GM19463 (cell line): ENCODE data around the gene QPCT.
A peak's percentile ranks its signal among the peaks of the same experiment; 100 is the strongest.
"Not testable (repeated sequence)": the region's sequence is repeated elsewhere in the genome, so short reads cannot be mapped to it uniquely, and the experiment has no call there.

Experiments used
- ATAC-seq: cut with Tn5 transposase; IDR thresholded peaks from one replicate; pipeline ENCODE4 v1.9.1; 2021; ENCODE audit warnings: mild to moderate bottlenecking, moderate library complexity; ENCODE audit not compliant: unreplicated experiment

The QPCT gene

GRCh38 chr2:37357069-37357468 lies 12.6 kb downstream of the QPCT start:
- ATAC-seq = no peak

DNA sequence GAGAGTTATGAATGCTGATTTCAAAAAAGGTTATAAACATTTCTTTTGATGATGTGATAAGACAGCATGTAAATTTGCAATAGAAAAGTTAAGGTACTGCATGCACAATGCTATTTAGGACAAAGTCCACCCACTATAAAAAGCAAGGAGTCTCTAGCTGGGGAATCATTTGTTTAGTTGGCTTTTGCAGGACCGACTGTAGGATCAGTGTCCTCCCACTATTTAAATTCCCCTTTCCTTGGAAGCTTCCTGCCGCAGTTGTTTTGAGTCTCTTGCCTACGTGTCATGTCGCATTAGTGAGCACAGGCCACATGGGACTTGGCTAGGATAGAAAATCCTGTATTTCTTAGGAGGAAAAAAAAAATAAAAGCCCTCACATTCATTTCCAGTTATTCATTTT lies 13.1 kb downstream of the QPCT start:
- ATAC-seq = no peak

DNA sequence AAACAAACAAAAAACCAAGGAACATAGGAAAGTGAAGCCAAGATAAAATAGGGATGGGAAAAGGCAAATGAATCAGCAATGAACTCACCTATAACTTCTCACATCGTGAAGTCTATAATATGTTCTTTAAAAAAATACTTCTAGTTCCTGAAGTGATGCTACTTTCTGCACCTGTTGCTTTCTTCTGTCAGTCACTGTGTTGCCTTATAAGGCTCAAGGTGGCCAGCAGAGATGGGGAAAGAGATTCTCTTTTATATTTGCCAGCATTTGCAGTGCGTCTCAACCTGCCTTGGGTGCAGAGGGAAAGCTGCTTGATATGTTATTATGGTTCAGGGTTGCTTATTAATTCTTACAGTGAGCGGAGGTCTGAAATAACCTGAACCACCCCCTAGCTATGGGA lies 14.0 kb downstream of the QPCT start:
- ATAC-seq = no peak

DNA sequence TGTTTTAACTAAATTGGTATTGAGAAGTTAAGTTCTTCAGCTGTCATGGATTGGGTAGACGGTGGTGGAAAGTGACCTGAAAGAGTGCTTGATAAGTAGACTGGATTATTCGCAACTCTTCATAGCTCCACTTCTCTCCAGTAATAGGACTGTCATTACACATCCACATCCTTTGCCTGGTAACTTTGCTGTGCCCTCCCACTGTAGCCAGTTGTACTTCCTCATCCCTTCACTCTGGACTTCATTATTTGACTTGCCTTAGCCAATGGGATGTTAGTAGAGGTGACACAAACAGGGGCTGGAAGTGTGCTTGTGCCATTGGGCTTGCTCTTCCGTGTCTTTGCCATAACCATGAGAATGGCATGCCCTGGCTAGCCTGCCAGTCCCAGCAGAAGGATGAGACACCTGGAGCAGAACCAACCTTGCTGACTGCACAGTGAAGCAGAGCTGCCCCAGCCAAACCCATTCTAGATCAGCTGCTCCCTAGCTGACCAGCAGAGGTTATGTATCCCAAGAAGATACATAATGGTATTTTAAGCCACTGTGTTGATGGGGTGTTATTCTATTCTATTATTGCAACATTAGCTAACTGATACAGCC lies 16.9 kb downstream of the QPCT start:
- ATAC-seq = no peak

- ATAC-seq = no peak
These were observed 17.7 kb downstream of the QPCT start for GRCh38 chr2:37361994-37362698.

GRCh38 chr2:37364351-37364750 lies 19.9 kb downstream of the QPCT start:
- ATAC-seq = no peak

GRCh38 chr2:37365669-37366068 lies 21.2 kb downstream of the QPCT start:
- peak; percentile 89 for ATAC-seq

DNA sequence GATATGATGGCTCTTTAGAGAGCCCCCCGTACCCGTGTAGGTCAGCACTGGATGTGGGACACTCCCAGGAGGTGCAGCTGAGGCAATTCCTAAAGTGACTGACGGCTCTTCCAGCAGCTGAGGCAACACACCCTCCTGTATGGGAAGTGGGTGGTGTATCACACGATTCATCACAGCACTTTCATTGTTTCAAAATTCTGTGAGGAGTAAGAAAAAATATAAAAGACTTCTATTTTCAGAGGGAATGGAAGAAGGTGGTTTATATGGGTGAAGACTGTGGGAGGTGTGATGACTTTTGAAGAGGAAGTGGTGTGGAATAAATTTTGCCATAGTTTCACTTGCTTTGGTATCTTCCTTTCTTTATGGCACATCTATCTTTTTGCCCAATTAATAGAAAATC lies 22.3 kb downstream of the QPCT start:
- no peak for ATAC-seq

- ATAC-seq = no peak
These were observed 22.9 kb downstream of the QPCT start for GRCh38 chr2:37367310-37367709.

GRCh38 chr2:37367984-37368383 lies 23.6 kb downstream of the QPCT start:
- ATAC-seq = no peak

DNA sequence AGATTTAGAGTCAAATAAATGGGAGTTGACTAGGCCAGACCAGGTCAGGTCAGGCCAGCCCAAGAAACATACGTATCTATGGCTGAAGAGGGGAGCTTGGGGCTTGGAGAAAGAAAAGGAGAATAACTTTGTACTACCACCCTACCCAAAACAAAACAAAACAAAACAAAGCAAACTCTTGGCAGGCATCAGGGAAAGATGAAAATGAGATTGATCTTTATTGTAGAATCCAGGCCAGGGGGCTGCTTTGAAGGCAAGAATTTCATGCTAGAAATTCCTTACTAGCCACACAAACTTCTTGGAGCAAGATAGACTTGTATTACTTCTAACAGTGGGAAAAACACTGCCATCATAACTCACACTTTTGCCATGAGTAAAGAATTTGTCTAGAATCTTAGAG lies 26.2 kb downstream of the QPCT start:
- no peak for ATAC-seq

DNA sequence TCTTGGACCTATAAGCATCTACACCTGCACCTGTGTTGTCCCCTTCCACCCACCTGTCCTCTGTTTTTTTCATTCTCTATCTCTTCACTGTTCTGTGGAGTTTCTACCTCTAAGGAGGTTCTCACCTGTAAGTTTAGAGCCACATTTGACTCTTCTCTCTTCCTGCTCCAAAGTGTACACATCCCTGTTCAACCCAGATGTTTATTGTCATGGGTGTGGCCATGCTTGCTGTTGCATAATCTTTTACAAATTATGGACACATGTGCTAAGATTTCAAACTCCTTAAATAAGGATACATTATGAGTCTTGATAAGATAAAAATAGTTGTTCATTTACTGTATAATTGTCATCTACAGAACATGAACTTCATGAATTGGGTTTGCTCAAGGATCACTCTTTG lies 27.6 kb downstream of the QPCT start:
- ATAC-seq = no peak

DNA sequence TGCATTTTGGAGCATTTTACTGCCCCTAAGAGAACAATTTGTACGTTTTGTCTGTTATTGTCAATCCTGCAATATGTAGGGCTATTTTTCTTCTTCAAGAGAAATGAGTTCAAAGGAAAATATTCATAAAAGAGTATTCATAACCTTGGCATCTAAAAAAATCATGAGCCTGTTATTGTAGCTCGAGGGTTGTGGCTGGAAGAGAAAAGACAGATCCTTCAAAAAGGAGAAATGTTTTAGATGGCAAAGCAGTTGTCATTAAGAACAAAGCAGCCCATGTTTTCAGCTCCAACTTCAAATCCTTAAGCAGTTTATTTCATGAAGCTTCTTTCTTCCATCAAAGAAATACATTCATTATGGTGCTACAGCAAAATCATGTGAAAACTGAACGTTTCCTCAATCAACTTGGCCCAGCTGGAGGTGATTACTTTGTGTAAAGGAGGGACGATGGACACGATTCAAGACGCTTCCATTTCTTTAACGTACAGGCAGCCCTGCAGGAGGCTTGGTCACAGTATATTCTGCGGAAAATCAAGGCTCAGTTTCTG lies 31.4 kb downstream of the QPCT start:
- ATAC-seq = peak; percentile 20

DNA sequence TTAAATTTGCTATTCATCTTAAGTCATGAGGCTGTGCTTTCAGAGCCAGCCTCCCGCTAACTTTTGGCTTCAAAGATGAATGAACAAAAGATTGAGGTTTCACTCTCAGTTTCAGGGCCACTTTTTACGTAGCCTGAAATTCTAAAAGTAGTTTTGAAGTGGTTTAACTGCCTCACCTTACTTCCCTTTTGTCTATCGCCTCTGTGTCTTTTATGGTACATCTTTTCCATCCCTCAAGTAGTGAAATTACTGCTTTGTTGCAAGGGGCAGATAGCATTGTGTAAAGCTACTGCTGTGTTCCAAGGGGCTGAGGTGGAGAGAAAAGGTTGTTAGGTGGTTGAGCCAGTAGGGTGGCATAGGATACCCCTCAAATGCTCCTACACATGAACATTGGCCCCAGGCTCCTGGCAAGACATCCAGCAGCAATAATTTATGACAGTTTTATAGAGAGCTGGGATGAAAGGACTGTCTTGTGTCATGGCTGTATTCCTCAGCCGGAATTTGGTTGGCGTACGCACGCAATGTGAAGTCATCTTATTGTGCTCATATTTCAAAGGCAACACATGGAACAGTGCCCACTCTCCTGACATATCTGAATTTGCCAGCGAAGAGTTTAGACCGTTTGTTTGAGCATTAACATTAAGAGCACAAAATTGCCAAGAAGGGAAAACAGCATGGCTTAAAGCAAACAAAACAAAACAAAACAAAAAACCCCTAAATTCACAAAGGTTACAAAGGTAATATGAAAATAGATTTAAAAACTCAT lies 32.2 kb downstream of the QPCT start:
- peak; percentile 85 for ATAC-seq

DNA sequence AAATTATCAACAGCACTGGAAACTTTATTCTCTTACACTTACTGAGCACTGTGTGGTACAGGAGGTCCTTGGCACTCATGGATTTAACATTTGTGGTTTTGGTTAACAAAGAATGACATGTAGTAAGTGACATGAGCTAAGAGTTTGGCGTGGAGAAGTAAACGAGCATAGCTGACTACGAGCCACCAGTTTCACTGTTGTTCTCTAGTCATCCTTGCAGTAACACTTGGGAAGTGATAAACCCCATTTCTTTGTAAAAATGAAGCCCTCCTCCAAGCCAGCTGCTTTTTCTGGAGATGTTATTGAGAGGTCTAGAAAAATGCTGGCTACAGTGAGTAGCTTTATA lies 32.7 kb downstream of the QPCT start:
- ATAC-seq = peak; percentile 45

DNA sequence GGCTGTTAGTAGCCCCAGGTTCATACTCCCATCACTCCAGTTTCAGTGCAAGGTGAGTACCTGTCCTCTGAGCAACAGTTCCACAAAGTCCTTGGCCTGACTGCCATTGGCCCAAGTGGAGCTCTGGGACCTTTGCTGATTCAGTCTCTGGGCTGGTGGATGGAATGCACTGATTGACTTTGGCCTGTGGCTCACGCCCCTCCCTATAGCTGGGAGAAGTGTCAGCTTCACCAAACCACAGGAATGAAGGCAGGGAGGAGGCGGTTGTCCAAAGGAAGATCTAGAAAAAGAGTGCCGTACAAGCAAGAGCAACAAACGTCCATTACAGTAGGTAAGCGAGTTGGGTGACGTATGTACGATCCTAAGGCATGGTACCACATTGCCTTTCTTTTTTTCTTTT lies 34.0 kb downstream of the QPCT start:
- no peak for ATAC-seq

GRCh38 chr2:37379881-37380296 lies 35.5 kb downstream of the QPCT start:
- ATAC-seq = no peak

- not testable (repeated sequence) for ATAC-seq
These were observed 36.4 kb downstream of the QPCT start for GRCh38 chr2:37380787-37381186.

GRCh38 chr2:37384261-37384660 lies 39.8 kb downstream of the QPCT start:
- not testable (repeated sequence) for ATAC-seq

DNA sequence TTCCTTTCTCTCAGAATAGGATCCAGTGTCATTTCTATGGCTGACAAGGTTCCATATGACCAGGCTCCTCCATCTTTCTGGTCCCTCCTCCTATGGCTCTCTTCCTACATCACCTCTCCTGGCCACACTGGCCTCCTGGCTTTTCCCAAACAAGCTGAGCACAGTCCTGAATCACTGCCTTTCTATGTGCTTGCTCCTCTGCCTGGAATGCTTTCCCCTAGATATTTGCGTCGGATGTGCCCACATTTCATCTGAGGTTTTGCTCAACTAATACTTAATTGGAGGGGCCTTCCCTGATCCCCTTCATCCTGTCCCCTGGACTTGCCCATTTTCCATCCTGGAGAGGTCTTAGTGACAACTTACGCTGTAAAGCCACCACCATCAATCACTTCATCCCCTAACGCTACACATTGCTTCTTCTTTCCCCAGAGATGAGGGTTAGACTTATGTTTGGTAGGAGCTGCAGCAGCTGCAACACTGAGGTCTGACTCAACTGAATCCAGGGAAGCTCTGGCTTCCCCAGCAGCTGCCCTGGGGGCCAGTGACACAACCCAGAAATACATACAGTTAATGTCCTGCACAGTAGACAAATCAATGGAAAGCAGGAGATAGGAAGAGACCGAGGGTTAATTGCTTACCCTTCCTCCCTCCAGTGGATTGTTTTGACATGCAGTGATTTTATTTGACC lies 42.9 kb downstream of the QPCT start:
- no peak for ATAC-seq

- no peak for ATAC-seq
These were observed 43.6 kb downstream of the QPCT start for GRCh38 chr2:37388074-37388473.
